BLaER1 treated with 17β-estradiol and CSF1 and Interleukin-3, amounts not matched to agents 10 nM and 100 nM (cell line): Measurements from ENCODE around the gene IKZF2.

Experiments used
- H3K27ac ChIP-seq, 11 experiments: shearing (Covaris generic); formaldehyde crosslinking; 2 replicates each; pipeline ENCODE4 v1.8.1; 2022
- H3K27me3 ChIP-seq, 11 experiments: shearing (Covaris generic); formaldehyde crosslinking; 2 replicates each; pipeline ENCODE4 v1.8.1; 2022
- H3K36me3 ChIP-seq, 11 experiments: shearing (Covaris generic); formaldehyde crosslinking; 2 replicates each; pipeline ENCODE4 v1.8.1; 2022
- H3K4me1 ChIP-seq, 10 experiments: shearing (Covaris generic); formaldehyde crosslinking; 2 replicates each; pipeline ENCODE4 v1.8.1; 2022
- H3K4me2 ChIP-seq, 11 experiments: shearing (Covaris generic); formaldehyde crosslinking; 2 replicates each; pipeline ENCODE4 v1.8.1; 2022
- H3K4me3 ChIP-seq, 10 experiments: shearing (Covaris generic); formaldehyde crosslinking; 2 replicates each; pipeline ENCODE4 v1.8.1; 2022
- H3K9ac ChIP-seq, 11 experiments: shearing (Covaris generic); formaldehyde crosslinking; 2 replicates each; pipeline ENCODE4 v1.8.1; 2022
- H3K9me3 ChIP-seq, 11 experiments: shearing (Covaris generic); formaldehyde crosslinking; replicated peaks in 1 of 11; 2 replicates each; pipeline ENCODE4 v1.8.1; 2022
- H4K20me1 ChIP-seq, 11 experiments: shearing (Covaris generic); formaldehyde crosslinking; 2 replicates each; pipeline ENCODE4 v1.8.1; 2022
- Cebpa-rat ChIP-seq, 11 experiments: shearing (Covaris generic); IDR thresholded peaks; 2 replicates each; pipeline ENCODE4 v1.8.1; 2022

The IKZF2 gene

GRCh38 chr2:213177679-213178078 is 26.3 kb upstream of the IKZF2 start:
- Histone ChIP-seq H3K9ac (no peak overlapping the region), H3K36me3 (no peaks in the 10 kb centered on the region), H4K20me1 (no peaks in the 10 kb centered on the region), H3K4me1 (no peaks in the 10 kb centered on the region; a peak in 2 of 20 replicates), H3K4me3 (no peak overlapping the region), H3K27ac (no peak overlapping the region), H3K9me3 (peaks cover 0 to 6% (median 0%) of the 10 kb centered on the region in 11 experiments; a peak in 2 of 22 replicates), H3K27me3 (no peaks in the 10 kb centered on the region), H3K4me2 (no peak overlapping the region)
- TF ChIP-seq Cebpa-rat (IDR thresholded peaks at IDR 0.05) = no peak

GRCh38 chr2:213175673-213176247 is 24.3 kb upstream of the IKZF2 start:
- no peaks in the 10 kb centered on the region for H3K27me3 ChIP-seq
- H3K36me3 ChIP-seq = no peaks in the 10 kb centered on the region
- TF ChIP-seq Cebpa-rat (IDR thresholded peaks at IDR 0.05) = no peak
- H3K4me3 ChIP-seq = no peak overlapping the region
- no peak overlapping the region for H3K9ac ChIP-seq
- H4K20me1 ChIP-seq = no peaks in the 10 kb centered on the region
- H3K4me1 ChIP-seq = peaks cover 0 to 6% (median 0%) of the 10 kb centered on the region in 10 experiments; a peak in 6 of 20 replicates
- H3K9me3 ChIP-seq = peaks cover 0 to 6% (median 0%) of the 10 kb centered on the region in 11 experiments; a peak in 7 of 22 replicates
- no peak overlapping the region for H3K4me2 ChIP-seq
- H3K27ac ChIP-seq = no peak overlapping the region

DNA sequence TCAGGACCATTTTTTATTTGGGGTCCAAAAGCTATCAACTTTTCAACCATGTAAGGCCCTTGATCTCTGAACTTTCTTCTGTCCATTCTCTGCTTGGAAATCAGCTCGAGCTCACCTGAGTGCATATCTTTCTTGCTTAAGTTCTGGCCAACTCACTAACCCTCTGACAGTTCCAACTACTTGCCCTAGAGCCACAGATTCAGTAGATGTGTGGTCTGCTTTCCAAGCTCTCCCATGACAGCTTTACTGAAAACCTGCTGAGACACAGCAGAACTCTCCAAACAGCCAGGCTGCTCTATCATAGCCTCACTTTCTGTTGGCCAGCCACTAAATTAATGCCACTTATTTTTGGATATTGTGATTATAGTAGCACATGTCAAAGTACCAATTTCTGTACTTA is 21.2 kb upstream of the IKZF2 start:
- Histone ChIP-seq H4K20me1 (no peaks in the 10 kb centered on the region), H3K4me2 (no peak overlapping the region), H3K27ac (no peak overlapping the region), H3K4me3 (no peak overlapping the region), H3K9me3 (peaks cover 0 to 9% (median 0%) of the 10 kb centered on the region in 11 experiments; a peak in 8 of 22 replicates), H3K27me3 (no peaks in the 10 kb centered on the region), H3K9ac (no peak overlapping the region), H3K4me1 (peaks cover 0 to 6% (median 0%) of the 10 kb centered on the region in 10 experiments; a peak in 6 of 20 replicates), H3K36me3 (no peaks in the 10 kb centered on the region)
- TF ChIP-seq Cebpa-rat (IDR thresholded peaks at IDR 0.05) = no peak

DNA sequence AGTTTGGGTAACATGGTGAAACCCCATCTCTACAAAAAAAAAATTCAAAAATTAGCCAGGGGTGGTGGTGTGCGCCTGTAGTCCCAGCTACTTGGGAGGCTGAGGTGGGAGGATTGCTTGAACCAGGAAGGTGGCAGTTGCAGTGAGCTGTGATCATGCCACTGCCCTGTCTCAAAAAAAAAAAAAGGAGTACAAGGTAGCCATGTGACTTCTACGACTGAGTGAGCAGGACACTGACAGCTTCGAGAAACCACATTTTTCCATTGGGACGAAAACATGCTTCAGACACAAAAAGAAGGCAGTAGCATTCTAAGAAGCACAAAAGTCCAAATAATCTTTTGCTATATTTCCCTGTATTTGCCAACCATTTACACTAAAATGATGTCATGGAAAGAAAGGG is 19.7 kb upstream of the IKZF2 start:
- peaks cover 0 to 9% (median 0%) of the 10 kb centered on the region in 11 experiments; a peak in 6 of 22 replicates for H3K9me3 ChIP-seq
- H3K9ac ChIP-seq = no peak overlapping the region
- no peaks in the 10 kb centered on the region for H3K27me3 ChIP-seq
- no peak overlapping the region for H3K27ac ChIP-seq
- peak overlapping the region in 1 of 11 experiments; percentile 20; a peak in 2 of 22 replicates for H3K4me2 ChIP-seq
- peaks cover 0 to 6% (median 0%) of the 10 kb centered on the region in 10 experiments; a peak in 6 of 20 replicates for H3K4me1 ChIP-seq
- no peak for TF ChIP-seq Cebpa-rat (IDR thresholded peaks at IDR 0.05)
- no peaks in the 10 kb centered on the region for H3K36me3 ChIP-seq
- H4K20me1 ChIP-seq = no peaks in the 10 kb centered on the region
- H3K4me3 ChIP-seq = no peak overlapping the region

DNA sequence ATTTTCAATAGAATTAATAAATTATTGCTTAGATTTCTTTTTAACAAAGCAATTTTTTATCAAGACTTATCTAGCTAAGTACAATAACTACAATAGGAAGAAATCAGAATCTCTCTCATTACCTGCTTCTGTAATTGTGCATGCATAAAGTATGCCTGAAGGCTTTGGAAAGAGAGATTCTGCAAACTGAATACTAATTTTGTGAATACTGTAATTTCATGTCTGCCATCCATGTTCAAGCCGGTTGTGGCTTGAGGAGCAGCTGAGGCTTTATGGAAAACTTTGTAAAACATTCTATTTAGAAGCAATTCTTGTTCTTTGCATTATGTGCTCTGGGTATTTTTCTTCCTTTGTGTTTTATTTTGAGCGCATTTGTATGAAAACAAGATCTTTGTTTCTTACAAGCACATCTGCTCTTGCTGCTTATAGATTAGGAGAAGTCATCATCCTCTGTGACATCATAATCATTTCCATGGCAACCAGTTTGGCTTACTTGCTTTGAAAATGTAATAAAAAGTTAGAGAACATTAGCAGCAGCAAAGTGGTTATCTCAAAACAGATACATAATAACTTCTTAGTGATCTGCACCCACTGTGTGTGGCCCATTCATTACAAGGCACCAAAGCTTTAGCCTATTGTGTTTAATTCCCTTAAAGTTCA is 16.0 kb upstream of the IKZF2 start:
- Histone ChIP-seq H3K4me1 (peaks cover 0 to 7% (median 5%) of the 10 kb centered on the region in 10 experiments; a peak in 7 of 20 replicates), H4K20me1 (no peaks in the 10 kb centered on the region), H3K36me3 (no peaks in the 10 kb centered on the region), H3K4me2 (no peak overlapping the region), H3K27me3 (no peaks in the 10 kb centered on the region), H3K9ac (no peak overlapping the region), H3K9me3 (peaks cover 0 to 9% (median 0%) of the 10 kb centered on the region in 11 experiments; a peak in 6 of 22 replicates), H3K27ac (no peak overlapping the region), H3K4me3 (no peak overlapping the region)
- no peak for TF ChIP-seq Cebpa-rat (IDR thresholded peaks at IDR 0.05)

GRCh38 chr2:213166109-213166508 is 14.7 kb upstream of the IKZF2 start:
- Histone ChIP-seq H3K9me3 (peaks cover 0 to 9% (median 0%) of the 10 kb centered on the region in 11 experiments; a peak in 6 of 22 replicates), H3K4me3 (no peak overlapping the region), H4K20me1 (no peaks in the 10 kb centered on the region), H3K27me3 (no peaks in the 10 kb centered on the region), H3K36me3 (no peaks in the 10 kb centered on the region), H3K4me1 (peaks cover 0 to 7% (median 2%) of the 10 kb centered on the region in 10 experiments; a peak in 7 of 20 replicates), H3K9ac (no peak overlapping the region), H3K4me2 (no peak overlapping the region), H3K27ac (no peak overlapping the region)
- TF ChIP-seq Cebpa-rat (IDR thresholded peaks at IDR 0.05) = no peak

DNA sequence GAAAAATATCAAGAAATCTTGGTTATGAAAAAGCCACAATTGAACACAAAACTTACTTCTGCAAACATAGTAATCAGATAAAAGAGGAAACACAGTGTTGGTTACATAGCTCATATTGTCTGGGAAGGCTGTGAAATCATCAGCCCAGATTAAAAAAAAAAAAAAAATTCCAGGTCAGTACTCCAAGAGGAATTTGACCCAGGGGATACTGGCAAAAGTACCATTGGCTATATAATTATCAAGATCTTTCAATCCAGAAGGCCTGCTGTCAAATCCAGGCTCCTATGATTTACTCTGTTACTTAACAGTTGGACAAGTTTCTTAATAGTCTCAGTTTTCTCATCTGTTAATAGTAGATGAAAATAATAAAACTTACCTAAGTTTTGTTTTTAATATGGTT is 12.9 kb upstream of the IKZF2 start:
- Histone ChIP-seq H3K27ac (no peak overlapping the region), H3K9me3 (no peaks in the 10 kb centered on the region), H3K4me3 (no peak overlapping the region), H3K4me2 (no peak overlapping the region), H3K36me3 (no peaks in the 10 kb centered on the region), H4K20me1 (no peaks in the 10 kb centered on the region), H3K9ac (no peak overlapping the region), H3K4me1 (peaks cover 0 to 7% (median 0%) of the 10 kb centered on the region in 10 experiments; a peak in 1 of 20 replicates), H3K27me3 (no peaks in the 10 kb centered on the region)
- TF ChIP-seq Cebpa-rat (IDR thresholded peaks at IDR 0.05) = no peak

DNA sequence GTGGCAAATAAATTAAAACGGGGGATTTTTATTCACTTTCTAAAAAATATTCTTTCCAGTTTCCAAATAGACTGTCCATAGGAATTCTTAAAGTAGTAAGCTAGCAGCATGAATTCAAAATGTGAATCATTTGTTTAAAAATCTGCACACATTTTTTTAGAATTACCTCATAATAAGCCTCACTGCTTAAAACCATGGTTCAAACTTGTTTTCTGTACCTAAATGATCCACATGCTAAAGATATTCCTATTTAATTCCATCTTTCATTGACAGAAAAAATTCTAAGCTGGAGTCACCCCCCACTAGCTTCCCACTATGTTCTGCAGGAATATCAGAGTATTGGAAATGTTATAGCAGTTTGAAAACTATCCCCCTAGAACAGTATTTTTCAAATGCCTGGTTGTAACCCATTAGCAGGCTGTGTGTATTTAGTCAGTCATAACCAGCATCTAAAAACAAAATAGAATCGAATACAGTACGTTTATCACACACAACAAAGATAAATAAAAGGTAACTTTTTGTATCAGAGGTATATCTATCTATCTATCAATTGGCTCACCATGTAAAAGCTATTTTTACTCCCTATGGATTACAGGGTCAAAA is 11.2 kb upstream of the IKZF2 start:
- Histone ChIP-seq H3K9me3 (no peaks in the 10 kb centered on the region), H3K9ac (no peak overlapping the region), H4K20me1 (no peaks in the 10 kb centered on the region), H3K27ac (no peak overlapping the region), H3K4me3 (no peak overlapping the region), H3K36me3 (no peaks in the 10 kb centered on the region), H3K4me1 (peaks cover 0 to 7% (median 0%) of the 10 kb centered on the region in 10 experiments; a peak in 1 of 20 replicates), H3K4me2 (no peak overlapping the region), H3K27me3 (no peaks in the 10 kb centered on the region)
- TF ChIP-seq Cebpa-rat (IDR thresholded peaks at IDR 0.05) = no peak

- H3K9me3 ChIP-seq = no peaks in the 10 kb centered on the region
- no peak overlapping the region for H3K27ac ChIP-seq
- H3K9ac ChIP-seq = no peak overlapping the region
- no peaks in the 10 kb centered on the region for H3K36me3 ChIP-seq
- TF ChIP-seq Cebpa-rat (IDR thresholded peaks at IDR 0.05) = no peak
- H3K4me1 ChIP-seq = peaks cover 0 to 7% (median 0%) of the 10 kb centered on the region in 10 experiments; a peak in 1 of 20 replicates
- H3K27me3 ChIP-seq = no peaks in the 10 kb centered on the region
- H3K4me2 ChIP-seq = no peak overlapping the region
- no peaks in the 10 kb centered on the region for H4K20me1 ChIP-seq
- H3K4me3 ChIP-seq = no peak overlapping the region
Measured at GRCh38 chr2:213161759-213162515, 10.5 kb upstream of the IKZF2 start.
